Measurements from ENCODE around the gene ACTG2.

Gene ACTG2

GRCh38 chr2:73969356-73969755, 76.5 kb downstream of the ACTG2 start:
- DNase-seq, result peak; percentile 10 to 26

All from inflammatory macrophage (primary cell).